IMR-90 (cell line): ENCODE results near the gene AGBL3.

Source experiments
- CTCF ChIP-seq: conservative IDR thresholded peaks from 2 replicates; pipeline ENCODE4 v1.5.1; 2012; ENCODE audit warnings: mild to moderate bottlenecking, low read depth, low read length, improper control_type of control experiment
- POLR2A ChIP-seq: IDR thresholded peaks from 2 replicates; pipeline ENCODE4 v1.6.1; 2012; ENCODE audit warnings: mild to moderate bottlenecking, low read depth, low read length
- RFX5 ChIP-seq: IDR thresholded peaks from 2 replicates; pipeline ENCODE4 v1.8.0; 2012; ENCODE audit warnings: low read depth, mild to moderate bottlenecking, low read length, moderate library complexity
- USF2 ChIP-seq: fragments of 150-350 bp; IDR thresholded peaks from 2 replicates; pipeline ENCODE4 v1.6.1; 2017; ENCODE audit warnings: mild to moderate bottlenecking, antibody characterized with exemption, low read length, low read depth

- no peak for TF ChIP-seq CTCF
- TF ChIP-seq POLR2A: no peak
- TF ChIP-seq RFX5: no peak
- no peak for TF ChIP-seq USF2
These were observed 7.7 kb downstream of the AGBL3 start for GRCh38 chr7:134993877-134994456.
